ENCODE measurements around the gene AUTS2. TPM values are rescaled to one million over a fixed set of nuclear protein-coding genes. Genes with fewer than 3 reads are reported as not detected.

Gene AUTS2
- total and polyA plus RNA-seq, 4 donors: 4.9 to 24.4 (median 7.0) TPM

- no peak for TF ChIP-seq MAX (IDR thresholded peaks at IDR 0.05)
- TF ChIP-seq RAD21 (IDR thresholded peaks at IDR 0.05): no peak
Observed at GRCh38 chr7:70082099-70082611, 483.9 kb downstream of the AUTS2 start (continued).

GRCh38 chr7:70091362-70091761 is 493.1 kb downstream of the AUTS2 start:
- WGBS: 92% methylated on average over 2 of the region's 2 CpGs
- H3K9me3 ChIP-seq (ENCODE audit: control insufficient read depth in 4 of 4, low read length in 3 of 4): no peaks in the 10 kb centered on the region
- H3K27me3 ChIP-seq (ENCODE audit: control insufficient read depth in 4 of 4, insufficient read depth in 4 of 4, low read length in 3 of 4): no peaks in the 10 kb centered on the region
- no peaks in the 10 kb centered on the region for H3K36me3 ChIP-seq (ENCODE audit: control insufficient read depth in 4 of 4, insufficient read depth in 3 of 4, low read depth in 1 of 4, low read length in 3 of 4)
- no peaks in the 10 kb centered on the region for H3K4me1 ChIP-seq (ENCODE audit: control insufficient read depth in 4 of 4, insufficient read depth in 4 of 4, low read length in 3 of 4)
- DNase-seq (ENCODE audit: low spot score): no peak
- TF ChIP-seq RXRA (IDR thresholded peaks at IDR 0.05) (no peak), ZBTB33 (IDR thresholded peaks at IDR 0.05) (no peak), HNF4A (conservative IDR thresholded peaks at IDR 0.05) (no peak), REST (IDR thresholded peaks at IDR 0.05) (no peak), HNF4G (IDR thresholded peaks at IDR 0.05) (no peak)
- no peak overlapping the region for H3K4me3 ChIP-seq (ENCODE audit: low read depth in 1 of 3, low read length in 3 of 3)
- no peak overlapping the region for H3K27ac ChIP-seq (ENCODE audit: low read depth in 1 of 2, low read length in 2 of 2)
- H3K9ac ChIP-seq (ENCODE audit: low read depth in 1 of 2, low read length in 2 of 2): no peak overlapping the region

DNA sequence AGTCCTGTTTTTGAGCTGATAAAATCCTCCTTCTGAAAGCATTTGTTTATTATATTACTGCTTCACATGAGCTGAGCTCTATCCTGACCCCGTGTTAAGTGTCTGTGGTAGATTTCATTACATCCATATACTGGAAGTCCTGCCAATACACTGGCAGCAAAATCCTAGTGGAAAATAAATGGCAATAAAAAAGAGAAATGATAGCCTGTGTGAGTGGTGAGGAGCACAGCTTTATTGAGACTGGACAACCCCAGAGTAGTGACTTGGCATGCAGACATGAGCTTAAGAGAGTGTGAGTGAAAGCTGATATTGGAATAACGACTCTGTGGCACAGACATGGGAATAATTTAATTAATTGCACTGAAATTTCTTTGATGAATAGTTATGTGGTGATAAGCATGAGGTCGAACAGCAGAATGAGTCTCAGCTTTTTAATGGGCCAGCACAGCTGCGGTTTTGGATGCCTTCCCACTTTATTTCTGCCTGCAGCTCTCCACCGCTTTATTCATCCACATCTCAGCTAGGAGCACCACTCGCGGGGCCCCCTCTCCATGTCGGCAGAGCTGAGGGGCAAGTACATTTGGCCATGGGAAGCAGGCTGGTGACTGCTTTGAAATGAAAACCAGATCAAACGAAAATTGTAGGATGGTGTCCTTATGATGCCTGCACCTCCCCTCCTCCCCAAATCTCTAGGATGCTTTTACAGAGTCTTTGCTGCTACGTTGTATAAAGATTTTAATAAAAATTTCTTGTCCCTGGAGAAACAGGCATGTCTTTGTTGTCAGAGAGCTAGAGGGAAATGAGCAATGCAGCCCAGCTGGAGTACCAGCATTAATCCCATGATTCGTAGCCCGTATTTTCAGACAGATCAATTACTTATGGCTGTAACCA is 494.3 kb downstream of the AUTS2 start:
- Histone ChIP-seq H3K9ac (ENCODE audit: low read depth in 1 of 2, low read length in 2 of 2) (no peak overlapping the region), H3K4me1 (ENCODE audit: control insufficient read depth in 4 of 4, insufficient read depth in 4 of 4, low read length in 3 of 4) (no peaks in the 10 kb centered on the region), H3K27me3 (ENCODE audit: control insufficient read depth in 4 of 4, insufficient read depth in 4 of 4, low read length in 3 of 4) (no peaks in the 10 kb centered on the region), H3K27ac (ENCODE audit: low read depth in 1 of 2, low read length in 2 of 2) (no peak overlapping the region), H3K4me3 (ENCODE audit: low read depth in 1 of 3, low read length in 3 of 3) (no peak overlapping the region), H3K36me3 (ENCODE audit: control insufficient read depth in 4 of 4, insufficient read depth in 3 of 4, low read depth in 1 of 4, low read length in 3 of 4) (no peaks in the 10 kb centered on the region), H3K9me3 (ENCODE audit: control insufficient read depth in 4 of 4, low read length in 3 of 4) (no peaks in the 10 kb centered on the region)
- no peak for DNase-seq (ENCODE audit: low spot score)
- WGBS: 81% methylated on average over 12 of the region's 12 CpGs
- no peak for TF ChIP-seq NR2F2 (IDR thresholded peaks at IDR 0.05)
- TF ChIP-seq REST (IDR thresholded peaks at IDR 0.05): no peak
- TF ChIP-seq GABPA (IDR thresholded peaks at IDR 0.05 in 1 of 2, conservative IDR thresholded peaks at IDR 0.05 in 1 of 2): no peak
- no peak for TF ChIP-seq SP1 (IDR thresholded peaks at IDR 0.05)
- no peak for TF ChIP-seq TAF1 (conservative IDR thresholded peaks at IDR 0.05)
- no peak for TF ChIP-seq RAD21 (IDR thresholded peaks at IDR 0.05)
- TF ChIP-seq EGR1 (IDR thresholded peaks at IDR 0.05; ENCODE audit: low read depth in 2 of 2): no peak
- no peak for TF ChIP-seq MAX (IDR thresholded peaks at IDR 0.05)
- TF ChIP-seq FOXA2 (IDR thresholded peaks at IDR 0.05): no peak
- no peak for TF ChIP-seq RXRA (IDR thresholded peaks at IDR 0.05)
- TF ChIP-seq, protein P1, sequence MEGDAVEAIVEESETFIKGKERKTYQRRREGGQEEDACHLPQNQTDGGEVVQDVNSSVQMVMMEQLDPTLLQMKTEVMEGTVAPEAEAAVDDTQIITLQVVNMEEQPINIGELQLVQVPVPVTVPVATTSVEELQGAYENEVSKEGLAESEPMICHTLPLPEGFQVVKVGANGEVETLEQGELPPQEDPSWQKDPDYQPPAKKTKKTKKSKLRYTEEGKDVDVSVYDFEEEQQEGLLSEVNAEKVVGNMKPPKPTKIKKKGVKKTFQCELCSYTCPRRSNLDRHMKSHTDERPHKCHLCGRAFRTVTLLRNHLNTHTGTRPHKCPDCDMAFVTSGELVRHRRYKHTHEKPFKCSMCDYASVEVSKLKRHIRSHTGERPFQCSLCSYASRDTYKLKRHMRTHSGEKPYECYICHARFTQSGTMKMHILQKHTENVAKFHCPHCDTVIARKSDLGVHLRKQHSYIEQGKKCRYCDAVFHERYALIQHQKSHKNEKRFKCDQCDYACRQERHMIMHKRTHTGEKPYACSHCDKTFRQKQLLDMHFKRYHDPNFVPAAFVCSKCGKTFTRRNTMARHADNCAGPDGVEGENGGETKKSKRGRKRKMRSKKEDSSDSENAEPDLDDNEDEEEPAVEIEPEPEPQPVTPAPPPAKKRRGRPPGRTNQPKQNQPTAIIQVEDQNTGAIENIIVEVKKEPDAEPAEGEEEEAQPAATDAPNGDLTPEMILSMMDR (IDR thresholded peaks at IDR 0.05; ENCODE audit: low read depth, low read length, missing input control): no peak
- no peak for TF ChIP-seq JUND (IDR thresholded peaks at IDR 0.05)
- TF ChIP-seq HNF4A (conservative IDR thresholded peaks at IDR 0.05): no peak
- TF ChIP-seq HNF4G (IDR thresholded peaks at IDR 0.05): no peak
- no peak for TF ChIP-seq YY1 (IDR thresholded peaks at IDR 0.05)
